Neuronal stem cell (in vitro differentiated cells): ENCODE measurements around the gene STX1B.

Experiments
- DNase-seq: peaks from one replicate; pipeline ENCODE4 v3.0.0-alpha.2; 2013; ENCODE audit warnings: low spot score
- H2AFZ ChIP-seq: one replicate; pipeline ENCODE4 v1.6.1; 2013; ENCODE audit warnings: mild to moderate bottlenecking, low read length, inconsistent platforms
- H2AK5ac ChIP-seq: 2 replicates; pipeline ENCODE4 v1.6.1; 2013; ENCODE audit warnings: low read depth, mild to moderate bottlenecking, inconsistent platforms, low read length, moderate library complexity, mixed read lengths
- H2BK120ac ChIP-seq: 2 replicates; pipeline ENCODE4 v1.6.1; 2013; ENCODE audit warnings: low read depth, mild to moderate bottlenecking, inconsistent platforms, low read length, moderate library complexity, mixed read lengths
- H2BK12ac ChIP-seq: one replicate; pipeline ENCODE4 v1.6.1; 2013; ENCODE audit warnings: low read length, inconsistent platforms
- H2BK15ac ChIP-seq: 2 replicates; pipeline ENCODE4 v1.6.1; 2013; ENCODE audit warnings: mild to moderate bottlenecking, low read length, inconsistent platforms, mixed read lengths
- H2BK5ac ChIP-seq: one replicate; pipeline ENCODE4 v1.6.1; 2013; ENCODE audit warnings: inconsistent platforms, mild to moderate bottlenecking, low read length, moderate library complexity
- H3K14ac ChIP-seq: one replicate; pipeline ENCODE4 v1.6.1; 2013; ENCODE audit warnings: low read length, inconsistent platforms
- H3K18ac ChIP-seq: 2 replicates; pipeline ENCODE4 v1.6.1; 2013; ENCODE audit warnings: low read length, inconsistent platforms
- H3K23ac ChIP-seq: 2 replicates; pipeline ENCODE4 v1.6.1; 2013; ENCODE audit warnings: low read depth, mild to moderate bottlenecking, mixed read lengths, low read length, inconsistent platforms; ENCODE audit not compliant: poor library complexity
- H3K27ac ChIP-seq: replicated peaks from 3 replicates; pipeline ENCODE4 v1.5.1; 2013; ENCODE audit warnings: low read length, inconsistent platforms
- H3K27me3 ChIP-seq, 3 experiments: 2 replicates each; pipeline ENCODE4 v1.6.1; 2013; ENCODE audit warnings: low read length in 3 of 3, mild to moderate bottlenecking in 2 of 3, inconsistent platforms in 1 of 3, low read depth in 1 of 3, mixed read lengths in 1 of 3, moderate library complexity in 1 of 3; ENCODE audit not compliant: control insufficient read depth in 3 of 3, insufficient read depth in 3 of 3
- H3K36me3 ChIP-seq, 2 donors: replicated peaks in 1 of 2; 2 replicates each; pipeline ENCODE4 v1.6.1; 2013; ENCODE audit warnings: low read length in 2 of 2; ENCODE audit not compliant: control insufficient read depth in 2 of 2, insufficient read depth in 2 of 2
- H3K4ac ChIP-seq: 2 replicates; pipeline ENCODE4 v1.6.1; 2013; ENCODE audit warnings: inconsistent platforms, mild to moderate bottlenecking, low read length, moderate library complexity
- H3K4me1 ChIP-seq, 2 donors: 1 replicate in 1 of 2; 2 replicates in 1 of 2; pipeline ENCODE4 v1.6.1; 2013; ENCODE audit warnings: low read length in 2 of 2, low read depth in 1 of 2; ENCODE audit not compliant: control insufficient read depth in 2 of 2, insufficient read depth in 1 of 2
- H3K4me2 ChIP-seq: one replicate; pipeline ENCODE4 v1.6.1; 2013; ENCODE audit warnings: mild to moderate bottlenecking, low read length, inconsistent platforms; ENCODE audit not compliant: insufficient read depth, poor library complexity, severe bottlenecking
- H3K4me3 ChIP-seq, 2 donors: 2 replicates each; pipeline ENCODE4 v1.5.1; 2013; ENCODE audit warnings: low read length in 2 of 2, mild to moderate bottlenecking in 2 of 2, inconsistent platforms in 1 of 2, moderate library complexity in 1 of 2
- H3K79me1 ChIP-seq: one replicate; pipeline ENCODE4 v1.6.1; 2013; ENCODE audit warnings: low read depth, mild to moderate bottlenecking, inconsistent platforms, low read length, moderate library complexity
- H3K9ac ChIP-seq: one replicate; pipeline ENCODE4 v1.6.1; 2013; ENCODE audit warnings: mild to moderate bottlenecking, low read depth, low read length, inconsistent platforms; ENCODE audit not compliant: poor library complexity
- H3K9me3 ChIP-seq, 2 donors: replicated peaks in 1 of 2; 2 replicates each; pipeline versions ENCODE3 to v1.6.1; 2013; ENCODE audit warnings: low read length in 2 of 2, mild to moderate bottlenecking in 2 of 2, inconsistent platforms in 1 of 2, low read depth in 1 of 2, mixed read lengths in 1 of 2, moderate library complexity in 1 of 2; ENCODE audit not compliant: control insufficient read depth in 2 of 2, insufficient read depth in 1 of 2
- H4K8ac ChIP-seq: one replicate; pipeline ENCODE4 v1.6.1; 2013; ENCODE audit warnings: low read depth, mild to moderate bottlenecking, inconsistent platforms, low read length, moderate library complexity
- H4K91ac ChIP-seq: one replicate; pipeline ENCODE4 v1.6.1; 2013; ENCODE audit warnings: low read length, low read depth, mild to moderate bottlenecking, inconsistent platforms; ENCODE audit not compliant: poor library complexity
- WGBS, 2 donors: extraction: QIAGEN DNeasy Blood & Tissue Kit; methylation state at CpG; one replicate each; pipeline ENCODE4 v1.1.7; 2013; ENCODE audit warnings: missing lambda C conversion rate in 2 of 2, mixed read lengths in 1 of 2; ENCODE audit not compliant: insufficient read length in 2 of 2, insufficient replicate concordance in 1 of 2; ENCODE audit errors: extremely low coverage in 2 of 2; 5-methylcytosine and 5-hydroxymethylcytosine counted together

STX1B gene

DNA sequence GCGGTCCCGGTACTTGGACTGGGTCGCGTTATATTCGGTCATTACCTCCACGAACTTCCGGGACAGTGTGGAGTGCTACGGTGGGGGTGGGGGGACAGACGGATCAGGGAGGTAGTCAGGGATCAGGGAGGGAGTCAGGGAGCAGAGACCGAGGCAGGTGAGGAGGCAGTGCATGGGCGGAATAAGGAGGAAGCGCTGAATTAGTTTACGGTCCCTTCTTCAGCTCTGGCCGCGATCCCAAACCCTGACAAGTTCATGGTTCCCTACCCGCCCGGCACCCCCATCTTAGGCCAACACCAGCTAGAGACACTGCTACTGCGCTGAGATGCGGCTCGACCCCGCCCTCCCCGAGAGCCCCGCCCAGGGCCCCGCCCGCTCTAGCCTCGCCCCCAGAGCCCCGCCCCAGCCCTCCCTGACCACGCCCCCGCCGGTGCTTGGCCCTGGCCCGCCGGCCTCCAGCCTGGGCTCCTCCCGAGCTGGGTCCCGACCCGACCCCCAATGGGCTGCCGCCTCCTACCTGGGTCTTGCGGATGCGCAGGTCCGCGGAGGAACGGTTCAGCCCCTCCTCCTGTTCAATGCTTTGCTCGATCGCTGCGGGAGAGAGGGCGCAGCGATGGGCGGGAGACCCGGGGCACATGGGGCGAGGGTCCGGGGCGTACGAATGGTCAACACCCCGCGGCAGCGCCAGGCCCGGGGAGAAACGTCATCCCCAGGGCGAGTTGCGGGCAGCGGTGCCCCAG, 13.3 kb downstream of the STX1B start:
- DNase-seq = peak; percentile 59
- Histone ChIP-seq H2BK12ac (no peak overlapping the region), H3K79me1 (no peaks in the 10 kb centered on the region), H2BK15ac (peak overlapping the region; percentile 30), H3K27ac (no peak overlapping the region), H3K18ac (peak overlapping the region; percentile 93), H3K9ac (peak overlapping the region; percentile 88), H3K4ac (no peak overlapping the region), H4K8ac (no peak overlapping the region), H3K4me3 (peak overlapping the region in 1 of 2 donors; percentile 81), H2BK5ac (no peak overlapping the region), H3K9me3 (no peaks in the 10 kb centered on the region), H4K91ac (no peak overlapping the region), H2AK5ac (peak overlapping the region; percentile 89), H3K14ac (peak overlapping the region; percentile 98), H3K23ac (peak overlapping the region; percentile 60), H2AFZ (no peak overlapping the region), H3K4me1 (peaks cover 2 to 11% of the 10 kb centered on the region in 2 donors), H3K4me2 (peak overlapping the region; percentile 98), H3K36me3 (peaks cover 0 to 5% of the 10 kb centered on the region in 2 donors), H2BK120ac (no peak overlapping the region), H3K27me3 (peaks cover 0 to 16% (median 0%) of the 10 kb centered on the region in 3 experiments)
- WGBS, 2 donors = no CpG with 5 or more reads among the region's 60 CpGs

DNA sequence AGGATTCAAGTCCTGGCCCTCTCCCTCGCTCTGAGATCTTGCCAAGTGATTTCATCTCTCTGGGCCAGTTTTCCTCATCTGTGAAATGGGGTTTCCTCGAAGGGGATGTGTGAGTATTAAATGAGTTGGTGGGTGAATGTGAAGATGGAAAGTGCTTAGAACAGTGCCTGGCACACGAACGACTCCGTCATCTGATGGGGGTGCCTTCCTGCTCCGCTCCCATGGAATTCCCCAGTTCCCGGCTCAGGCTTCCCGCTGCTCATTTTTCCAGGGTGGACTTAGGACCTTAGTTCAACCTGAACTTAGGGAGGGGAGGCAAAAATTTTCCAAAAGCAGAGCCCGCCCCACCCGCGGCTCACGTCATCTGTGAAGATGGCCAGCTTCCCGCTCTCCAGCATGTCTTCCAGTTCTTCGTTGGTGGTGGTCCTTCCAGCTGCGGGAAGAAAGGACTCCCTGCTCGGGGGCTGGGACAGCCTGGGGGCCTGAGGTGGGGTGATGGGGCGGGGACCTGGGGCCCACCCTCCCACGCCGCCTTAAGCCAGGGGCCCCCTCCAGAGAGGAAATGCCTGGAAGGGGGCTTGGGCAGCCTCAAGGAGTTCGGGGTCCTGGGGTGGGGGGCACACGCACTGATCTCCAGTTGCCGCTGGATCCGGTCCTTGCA, 14.0 kb downstream of the STX1B start:
- Histone ChIP-seq H2AFZ (no peak overlapping the region), H4K8ac (no peak overlapping the region), H3K27ac (no peak overlapping the region)

DNA sequence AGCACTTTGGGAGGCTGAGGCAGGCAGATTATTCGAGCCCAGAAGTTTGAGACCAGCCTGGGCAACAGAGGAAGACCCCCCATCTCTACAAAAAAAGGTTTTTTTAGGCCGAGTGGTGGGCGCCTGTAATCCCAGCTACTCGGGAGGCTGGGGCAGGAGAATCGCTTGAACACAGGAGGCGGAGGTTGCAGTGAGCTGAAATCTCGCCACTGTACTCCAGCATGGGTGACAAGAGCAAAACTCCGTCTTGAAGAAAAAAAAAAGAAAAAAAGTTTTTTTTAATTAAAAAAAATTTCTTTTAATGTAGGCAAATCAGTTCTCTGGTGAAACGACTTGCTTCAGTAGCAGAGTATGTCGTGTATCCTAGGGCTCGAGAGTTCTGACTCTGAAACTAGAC, 14.5 kb downstream of the STX1B start:
- Histone ChIP-seq H3K4me2 (no peak overlapping the region), H3K4ac (no peak overlapping the region), H3K23ac (no peak overlapping the region), H3K4me3 (no peak overlapping the region), H3K79me1 (no peaks in the 10 kb centered on the region), H3K9me3 (no peaks in the 10 kb centered on the region), H3K27ac (no peak overlapping the region), H2BK15ac (no peak overlapping the region), H2BK120ac (no peak overlapping the region), H2BK12ac (no peak overlapping the region), H2AK5ac (no peak overlapping the region), H2AFZ (no peak overlapping the region), H3K4me1 (peaks cover 0 to 11% of the 10 kb centered on the region in 2 donors), H3K9ac (no peak overlapping the region), H2BK5ac (no peak overlapping the region), H3K14ac (no peak overlapping the region), H3K18ac (no peak overlapping the region), H3K36me3 (peaks cover 3 to 6% of the 10 kb centered on the region in 2 donors), H4K91ac (no peak overlapping the region), H4K8ac (no peak overlapping the region), H3K27me3 (peaks cover 0 to 16% (median 0%) of the 10 kb centered on the region in 3 experiments)
- no CpG with 5 or more reads among the region's 11 CpGs for WGBS, 2 donors
- DNase-seq = no peak

More for the DNA sequence above, 14.0 kb downstream of the STX1B start:
- peaks cover 2 to 5% of the 10 kb centered on the region in 2 donors for H3K36me3 ChIP-seq
- peak overlapping the region; percentile 98 for H3K14ac ChIP-seq
- H3K4me3 ChIP-seq = peak overlapping the region in 1 of 2 donors; percentile 72
- peaks cover 0 to 16% (median 0%) of the 10 kb centered on the region in 3 experiments for H3K27me3 ChIP-seq
- H3K4me1 ChIP-seq = peaks cover 0 to 11% of the 10 kb centered on the region in 2 donors
- DNase-seq = no peak
- H2AK5ac ChIP-seq = peak overlapping the region; percentile 67
- no peaks in the 10 kb centered on the region for H3K79me1 ChIP-seq
- H3K9ac ChIP-seq = peak overlapping the region; percentile 78
- no CpG with 5 or more reads among the region's 23 CpGs for WGBS, 2 donors
- H2BK15ac ChIP-seq = peak overlapping the region; percentile 30
- peak overlapping the region; percentile 98 for H3K4me2 ChIP-seq
- no peak overlapping the region for H2BK120ac ChIP-seq
- H3K23ac ChIP-seq = peak overlapping the region; percentile 53
- H2BK5ac ChIP-seq = no peak overlapping the region
- H3K18ac ChIP-seq = peak overlapping the region; percentile 32
- H3K9me3 ChIP-seq = no peaks in the 10 kb centered on the region
- no peak overlapping the region for H3K4ac ChIP-seq
- H2BK12ac ChIP-seq = no peak overlapping the region
- no peak overlapping the region for H4K91ac ChIP-seq
